Neuronal stem cell (in vitro differentiated cells): ENCODE data around the gene COLEC12.

Source experiments
- DNase-seq: peaks from one replicate; pipeline ENCODE4 v3.0.0-alpha.2; 2013; ENCODE audit warnings: low spot score
- H2AFZ ChIP-seq: one replicate; pipeline ENCODE4 v1.6.1; 2013; ENCODE audit warnings: mild to moderate bottlenecking, low read length, inconsistent platforms
- H2AK5ac ChIP-seq: 2 replicates; pipeline ENCODE4 v1.6.1; 2013; ENCODE audit warnings: low read depth, mild to moderate bottlenecking, inconsistent platforms, low read length, moderate library complexity, mixed read lengths
- H2BK120ac ChIP-seq: 2 replicates; pipeline ENCODE4 v1.6.1; 2013; ENCODE audit warnings: low read depth, mild to moderate bottlenecking, inconsistent platforms, low read length, moderate library complexity, mixed read lengths
- H2BK12ac ChIP-seq: one replicate; pipeline ENCODE4 v1.6.1; 2013; ENCODE audit warnings: low read length, inconsistent platforms
- H2BK15ac ChIP-seq: 2 replicates; pipeline ENCODE4 v1.6.1; 2013; ENCODE audit warnings: mild to moderate bottlenecking, low read length, inconsistent platforms, mixed read lengths
- H2BK5ac ChIP-seq: one replicate; pipeline ENCODE4 v1.6.1; 2013; ENCODE audit warnings: inconsistent platforms, mild to moderate bottlenecking, low read length, moderate library complexity
- H3K14ac ChIP-seq: one replicate; pipeline ENCODE4 v1.6.1; 2013; ENCODE audit warnings: low read length, inconsistent platforms
- H3K18ac ChIP-seq: 2 replicates; pipeline ENCODE4 v1.6.1; 2013; ENCODE audit warnings: low read length, inconsistent platforms
- H3K23ac ChIP-seq: 2 replicates; pipeline ENCODE4 v1.6.1; 2013; ENCODE audit warnings: low read depth, mild to moderate bottlenecking, mixed read lengths, low read length, inconsistent platforms; ENCODE audit not compliant: poor library complexity
- H3K27ac ChIP-seq: replicated peaks from 3 replicates; pipeline ENCODE4 v1.5.1; 2013; ENCODE audit warnings: low read length, inconsistent platforms
- H3K27me3 ChIP-seq, 3 experiments: 2 replicates each; pipeline ENCODE4 v1.6.1; 2013; ENCODE audit warnings: low read length in 3 of 3, mild to moderate bottlenecking in 2 of 3, inconsistent platforms in 1 of 3, low read depth in 1 of 3, mixed read lengths in 1 of 3, moderate library complexity in 1 of 3; ENCODE audit not compliant: control insufficient read depth in 3 of 3, insufficient read depth in 3 of 3
- H3K36me3 ChIP-seq, 2 donors: replicated peaks in 1 of 2; 2 replicates each; pipeline ENCODE4 v1.6.1; 2013; ENCODE audit warnings: low read length in 2 of 2; ENCODE audit not compliant: control insufficient read depth in 2 of 2, insufficient read depth in 2 of 2
- H3K4ac ChIP-seq: 2 replicates; pipeline ENCODE4 v1.6.1; 2013; ENCODE audit warnings: inconsistent platforms, mild to moderate bottlenecking, low read length, moderate library complexity
- H3K4me1 ChIP-seq, 2 donors: 1 replicate in 1 of 2; 2 replicates in 1 of 2; pipeline ENCODE4 v1.6.1; 2013; ENCODE audit warnings: low read length in 2 of 2, low read depth in 1 of 2; ENCODE audit not compliant: control insufficient read depth in 2 of 2, insufficient read depth in 1 of 2
- H3K4me2 ChIP-seq: one replicate; pipeline ENCODE4 v1.6.1; 2013; ENCODE audit warnings: mild to moderate bottlenecking, low read length, inconsistent platforms; ENCODE audit not compliant: insufficient read depth, poor library complexity, severe bottlenecking
- H3K4me3 ChIP-seq, 2 donors: 2 replicates each; pipeline ENCODE4 v1.5.1; 2013; ENCODE audit warnings: low read length in 2 of 2, mild to moderate bottlenecking in 2 of 2, inconsistent platforms in 1 of 2, moderate library complexity in 1 of 2
- H3K79me1 ChIP-seq: one replicate; pipeline ENCODE4 v1.6.1; 2013; ENCODE audit warnings: low read depth, mild to moderate bottlenecking, inconsistent platforms, low read length, moderate library complexity
- H3K9ac ChIP-seq: one replicate; pipeline ENCODE4 v1.6.1; 2013; ENCODE audit warnings: mild to moderate bottlenecking, low read depth, low read length, inconsistent platforms; ENCODE audit not compliant: poor library complexity
- H3K9me3 ChIP-seq, 2 donors: replicated peaks in 1 of 2; 2 replicates each; pipeline versions ENCODE3 to v1.6.1; 2013; ENCODE audit warnings: low read length in 2 of 2, mild to moderate bottlenecking in 2 of 2, inconsistent platforms in 1 of 2, low read depth in 1 of 2, mixed read lengths in 1 of 2, moderate library complexity in 1 of 2; ENCODE audit not compliant: control insufficient read depth in 2 of 2, insufficient read depth in 1 of 2
- H4K8ac ChIP-seq: one replicate; pipeline ENCODE4 v1.6.1; 2013; ENCODE audit warnings: low read depth, mild to moderate bottlenecking, inconsistent platforms, low read length, moderate library complexity
- H4K91ac ChIP-seq: one replicate; pipeline ENCODE4 v1.6.1; 2013; ENCODE audit warnings: low read length, low read depth, mild to moderate bottlenecking, inconsistent platforms; ENCODE audit not compliant: poor library complexity
- whole genome bisulfite sequencing, 2 donors: extraction: QIAGEN DNeasy Blood & Tissue Kit; methylation state at CpG; one replicate each; pipeline ENCODE4 v1.1.7; 2013; ENCODE audit warnings: missing lambda C conversion rate in 2 of 2, mixed read lengths in 1 of 2; ENCODE audit not compliant: insufficient read length in 2 of 2, insufficient replicate concordance in 1 of 2; ENCODE audit errors: extremely low coverage in 2 of 2; 5-methylcytosine and 5-hydroxymethylcytosine counted together

The COLEC12 gene

DNA sequence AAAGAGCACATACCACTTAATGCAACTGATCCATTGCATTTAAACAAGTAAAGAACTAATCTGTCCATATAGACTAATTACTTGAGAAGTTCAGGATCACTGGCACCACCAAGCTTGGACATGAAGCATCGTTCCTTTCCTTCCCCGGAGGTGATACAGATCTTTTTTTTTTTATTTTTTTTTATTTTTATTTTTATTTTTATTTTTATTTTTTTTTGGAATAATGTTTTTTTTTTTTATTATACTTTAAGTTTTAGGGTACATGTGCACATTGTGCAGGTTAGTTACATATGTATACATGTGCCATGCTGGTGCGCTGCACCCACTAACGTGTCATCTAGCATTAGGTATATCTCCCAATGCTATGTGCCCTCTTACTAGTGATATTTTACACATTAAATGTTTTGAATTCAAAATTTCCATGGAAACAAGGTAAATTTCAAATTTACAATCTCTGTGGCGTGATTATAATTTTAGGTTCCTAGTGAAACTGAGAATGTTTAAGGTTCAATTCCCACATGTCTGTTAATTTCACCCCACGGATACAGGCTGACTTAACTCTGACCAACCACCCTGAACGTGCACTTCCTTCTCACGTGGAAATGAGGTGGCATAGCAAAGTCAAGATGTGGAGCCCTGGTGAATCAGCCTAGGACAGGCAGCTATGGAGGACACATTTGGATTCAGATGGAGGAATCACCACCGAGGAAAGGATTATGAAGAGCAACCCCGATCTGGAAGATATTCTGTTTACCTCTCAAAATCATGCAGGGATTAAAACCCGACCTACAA is 131.1 kb downstream of the COLEC12 start:
- no peaks in the 10 kb centered on the region for H3K79me1 ChIP-seq
- H2BK120ac ChIP-seq: no peak overlapping the region
- no peak overlapping the region for H3K23ac ChIP-seq
- H2BK12ac ChIP-seq: no peak overlapping the region
- H3K18ac ChIP-seq: no peak overlapping the region
- DNase-seq: no peak
- no peak overlapping the region for H3K14ac ChIP-seq
- no peaks in the 10 kb centered on the region for H3K9me3 ChIP-seq
- peaks cover 0 to 10% of the 10 kb centered on the region in 2 donors for H3K4me1 ChIP-seq
- no peak overlapping the region for H3K9ac ChIP-seq
- no CpG with 5 or more reads among the region's 11 CpGs for WGBS, 2 donors
- H2AFZ ChIP-seq: no peak overlapping the region
- no peaks in the 10 kb centered on the region for H3K36me3 ChIP-seq
- H3K4me2 ChIP-seq: no peak overlapping the region
- no peak overlapping the region for H3K27ac ChIP-seq
- H3K4ac ChIP-seq: no peak overlapping the region
- no peak overlapping the region for H2BK5ac ChIP-seq
- H4K8ac ChIP-seq: no peak overlapping the region
- H3K27me3 ChIP-seq: no peaks in the 10 kb centered on the region
- no peak overlapping the region for H3K4me3 ChIP-seq
- H2BK15ac ChIP-seq: no peak overlapping the region
- no peak overlapping the region for H2AK5ac ChIP-seq
- H4K91ac ChIP-seq: no peak overlapping the region

DNA sequence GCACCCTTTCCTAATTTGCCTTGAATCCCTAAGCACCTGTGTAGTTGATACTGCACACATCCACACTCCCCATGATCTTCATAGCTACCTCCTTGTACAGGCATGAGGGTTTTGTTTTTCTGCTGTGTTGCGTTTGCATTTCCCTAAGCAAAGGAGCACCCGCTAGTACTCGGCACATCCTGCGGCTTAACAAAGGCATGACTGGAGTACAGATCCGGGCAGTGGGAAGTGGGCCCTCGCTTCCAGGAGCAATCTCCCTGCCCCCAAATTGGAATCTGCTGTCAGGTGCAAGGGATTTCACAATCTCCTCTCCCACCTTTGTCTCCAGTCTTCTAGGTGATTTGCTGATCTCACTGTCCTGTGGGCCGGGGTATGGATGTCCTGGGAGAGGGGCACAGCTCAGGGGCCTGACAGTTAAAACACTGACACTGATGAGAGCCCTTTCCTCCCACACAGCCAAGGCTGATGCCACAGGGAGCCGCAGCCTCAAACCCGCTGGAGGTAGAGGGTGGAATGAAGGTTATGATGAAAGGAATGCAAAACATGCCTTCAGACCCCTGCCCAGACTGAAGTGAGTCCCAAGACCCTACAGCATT is 133.9 kb downstream of the COLEC12 start:
- H3K27ac ChIP-seq: no peak overlapping the region
- no peak overlapping the region for H2AK5ac ChIP-seq
- H3K36me3 ChIP-seq: no peaks in the 10 kb centered on the region
- peaks cover 13 to 14% of the 10 kb centered on the region in 2 donors for H3K4me1 ChIP-seq
- H2BK5ac ChIP-seq: no peak overlapping the region
- H2BK12ac ChIP-seq: no peak overlapping the region
- no peak overlapping the region for H2BK15ac ChIP-seq
- H3K4me2 ChIP-seq: no peak overlapping the region
- no peak overlapping the region for H3K14ac ChIP-seq
- no peak for DNase-seq
- H3K4ac ChIP-seq: no peak overlapping the region
- H3K4me3 ChIP-seq: no peak overlapping the region
- WGBS, 2 donors: no CpG with 5 or more reads among the region's 9 CpGs
- no peaks in the 10 kb centered on the region for H3K79me1 ChIP-seq
- H4K8ac ChIP-seq: no peak overlapping the region
- H3K23ac ChIP-seq: no peak overlapping the region
- H2AFZ ChIP-seq: no peak overlapping the region
- no peaks in the 10 kb centered on the region for H3K9me3 ChIP-seq
- H2BK120ac ChIP-seq: no peak overlapping the region
- no peak overlapping the region for H4K91ac ChIP-seq
- H3K27me3 ChIP-seq: no peaks in the 10 kb centered on the region
- peak overlapping the region; percentile 13 for H3K18ac ChIP-seq
- H3K9ac ChIP-seq: no peak overlapping the region

DNA sequence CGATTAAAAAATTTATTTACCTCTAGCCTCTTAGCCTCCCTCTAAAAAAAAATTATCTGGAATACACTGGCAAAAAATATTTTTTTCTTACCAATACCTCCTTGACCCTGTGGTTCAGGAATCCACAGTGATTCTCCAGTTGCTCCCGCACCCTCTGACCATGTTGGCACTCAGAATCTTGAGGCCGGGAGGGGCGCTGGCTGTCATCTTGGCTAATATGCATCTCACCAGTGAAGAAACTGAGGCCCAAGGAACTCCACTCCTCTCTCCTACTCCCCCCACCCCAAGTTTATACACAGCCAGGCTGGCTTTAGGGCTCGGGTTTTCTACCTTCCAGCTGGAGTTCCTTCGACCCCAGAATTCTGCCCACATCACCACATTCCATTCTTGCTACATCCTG is 134.8 kb downstream of the COLEC12 start:
- WGBS, 2 donors: no CpG with 5 or more reads among the region's 6 CpGs
- Histone ChIP-seq H3K79me1 (no peaks in the 10 kb centered on the region), H4K8ac (no peak overlapping the region)

DNA sequence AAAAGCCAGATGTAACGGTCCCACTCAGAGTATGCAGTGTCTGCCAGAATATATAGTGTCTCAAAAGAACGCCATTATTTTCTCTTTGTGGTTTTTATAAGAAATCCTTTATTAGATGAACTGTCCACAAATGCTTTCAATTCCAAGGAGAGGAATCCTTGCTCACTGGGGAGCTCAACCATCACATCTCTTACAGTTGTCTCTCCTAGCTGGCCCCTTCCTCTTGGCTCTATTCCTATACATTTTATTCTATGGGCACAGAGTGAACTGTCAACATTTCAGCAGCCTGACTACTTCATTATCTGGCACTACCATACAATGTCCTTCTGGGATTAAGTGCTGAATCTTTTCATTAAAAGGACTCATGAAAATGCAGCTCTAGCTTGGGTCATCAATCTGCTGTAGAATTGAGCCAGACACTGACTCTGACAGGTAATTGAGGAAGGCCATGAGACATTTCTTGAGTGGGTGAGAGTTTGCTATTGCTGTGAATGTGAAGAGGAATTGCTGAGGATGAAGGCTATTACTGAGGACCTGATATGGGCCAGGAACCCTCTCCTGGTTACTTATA is 136.2 kb downstream of the COLEC12 start:
- Histone ChIP-seq H3K14ac (no peak overlapping the region), H2AFZ (no peak overlapping the region), H3K27ac (no peak overlapping the region), H3K79me1 (no peaks in the 10 kb centered on the region), H3K9ac (no peak overlapping the region), H3K18ac (no peak overlapping the region), H2BK5ac (no peak overlapping the region), H2BK120ac (no peak overlapping the region), H4K91ac (no peak overlapping the region), H3K23ac (no peak overlapping the region), H2AK5ac (no peak overlapping the region), H4K8ac (no peak overlapping the region), H3K36me3 (no peaks in the 10 kb centered on the region), H3K4me2 (no peak overlapping the region), H3K4me1 (peaks cover 13 to 15% of the 10 kb centered on the region in 2 donors), H3K4me3 (no peak overlapping the region), H3K4ac (no peak overlapping the region), H3K9me3 (no peaks in the 10 kb centered on the region), H2BK12ac (no peak overlapping the region), H2BK15ac (no peak overlapping the region), H3K27me3 (no peaks in the 10 kb centered on the region)
- no peak for DNase-seq
- WGBS, 2 donors: no CpG with 5 or more reads among the region's 2 CpGs

More for the DNA sequence above, 134.8 kb downstream of the COLEC12 start:
- no peak for DNase-seq
- Histone ChIP-seq H3K9ac (no peak overlapping the region), H2AK5ac (no peak overlapping the region), H3K18ac (no peak overlapping the region), H2BK5ac (no peak overlapping the region), H2BK15ac (no peak overlapping the region), H3K4me3 (no peak overlapping the region), H2BK12ac (no peak overlapping the region), H3K27me3 (no peaks in the 10 kb centered on the region), H4K91ac (no peak overlapping the region), H3K23ac (no peak overlapping the region), H3K36me3 (no peaks in the 10 kb centered on the region), H3K9me3 (no peaks in the 10 kb centered on the region), H3K27ac (no peak overlapping the region), H2BK120ac (no peak overlapping the region), H3K4me1 (peaks cover 13 to 15% of the 10 kb centered on the region in 2 donors), H2AFZ (no peak overlapping the region), H3K14ac (no peak overlapping the region), H3K4ac (no peak overlapping the region), H3K4me2 (no peak overlapping the region)
